K562 (cell line): ENCODE results near the gene PCCA. TPM values are rescaled to one million over a fixed set of nuclear protein-coding genes. Genes with fewer than 3 reads are reported as not detected.

Source experiments
- CEBPZ ChIP-seq: fragments of 150-350 bp; IDR thresholded peaks from 2 replicates; pipeline ENCODE4 v1.6.1; 2014; ENCODE audit warnings: low read depth, mild to moderate bottlenecking, low read length, borderline replicate concordance
- FOXM1 ChIP-seq, 2 experiments: fragments of 450-650 bp in 1 of 2; sonication (generic) in 1 of 2; formaldehyde crosslinking in 1 of 2; IDR thresholded peaks; 2 replicates each; pipeline versions ENCODE4 v1.6.1 to v1.9.0; 2017 to 2022; ENCODE audit warnings: low read depth in 2 of 2, mild to moderate bottlenecking in 2 of 2, missing genetic modification reagents in 1 of 2, moderate library complexity in 1 of 2
- HNRNPL ChIP-seq: fragments of 200-400 bp; formaldehyde crosslinking; IDR thresholded peaks from 2 replicates; pipeline ENCODE4 v1.6.1; 2017; ENCODE audit warnings: low read depth, mild to moderate bottlenecking, low read length
- SRF ChIP-seq, 2 experiments: fragments of 250-450, 450-650 bp in 1 of 2; sonication (Bioruptor Pico) in 1 of 2; sonication (generic) in 1 of 2; formaldehyde crosslinking; IDR thresholded peaks; 2 replicates each; pipeline versions ENCODE4 v1.5.0 to v1.5.1; 2020 to 2022; ENCODE audit warnings: mild to moderate bottlenecking in 1 of 2, missing genetic modification reagents in 1 of 2
- ZNF407 ChIP-seq: fragments of 450-650 bp; IDR thresholded peaks from 2 replicates; pipeline ENCODE4 v1.6.1; 2016; ENCODE audit warnings: low read depth
- polyA plus RNA-seq, 8 experiments: library from polyadenylated mRNA; depleted of rRNA in 4 of 8; stranded (reverse) in 5 of 8; unstranded in 3 of 8; fragments of >200 nt; fragmentation: Nextera tagmentation in 2 of 8; fragmentation: Illumina TruSeq in 1 of 8; extraction: Ambion mirVana in 2 of 8; extraction: Trizol in 1 of 8; gene quantifications; 2 replicates each; pipeline versions ENCODE4 v1.2.1 to v1.2.3, GENCODE V29; 2011 to 2014; ENCODE audit warnings: inconsistent platforms in 1 of 8, missing spikeins in 1 of 8
- total RNA-seq, 7 experiments: library from RNA; depleted of rRNA in 6 of 7; stranded (reverse); fragments of >200 nt in 6 of 7; fragmentation: Illumina TruSeq in 2 of 7; extraction: Trizol in 2 of 7; gene quantifications; 2 replicates each; pipeline versions ENCODE4 v1.2.1 to v1.2.3, GENCODE V29; 2011 to 2021; ENCODE audit warnings: low replicate concordance in 1 of 7

Gene PCCA
- total and polyA plus RNA-seq, 9 of the 15 experiments (the other 6 are each of a cell fraction or from before 2014, with no cell fraction given) = 5.2 to 14.1 (median 9.7) TPM

GRCh38 chr13:100545684-100546061 is 456.8 kb downstream of the PCCA start (continued):
- no peak for TF ChIP-seq ZNF407
- no peak for TF ChIP-seq FOXM1 (IDR thresholded peaks at IDR 0.05; ENCODE audit: low read depth)
- TF ChIP-seq FOXM1 (CRISPR knock-in tag; IDR thresholded peaks at IDR 0.05; ENCODE audit: low read depth) = no peak
- no peak for TF ChIP-seq HNRNPL
- no peak for TF ChIP-seq SRF (CRISPR knock-in tag; IDR thresholded peaks at IDR 0.05)
- TF ChIP-seq CEBPZ = no peak
